Fibroblast of mammary gland (primary cell): ENCODE measurements around the gene PLVAP.

ENCODE experiments used
- DNase-seq: peaks from one replicate; pipeline ENCODE4 v3.0.0-alpha.2; 2010; ENCODE audit warnings: low read depth
- H3K4me3 ChIP-seq: 2 replicates; pipeline ENCODE4 v1.5.1; 2011; ENCODE audit warnings: low read depth, mild to moderate bottlenecking, low read length, moderate library complexity; ENCODE audit not compliant: control insufficient read depth
- TF ChIP-seq, protein P1 (sequence below): conservative IDR thresholded peaks from 2 replicates; pipeline ENCODE4 v1.5.1; 2011; ENCODE audit warnings: low read depth, low read length, inconsistent platforms; ENCODE audit not compliant: control insufficient read depth, insufficient read depth

Gene PLVAP

DNA sequence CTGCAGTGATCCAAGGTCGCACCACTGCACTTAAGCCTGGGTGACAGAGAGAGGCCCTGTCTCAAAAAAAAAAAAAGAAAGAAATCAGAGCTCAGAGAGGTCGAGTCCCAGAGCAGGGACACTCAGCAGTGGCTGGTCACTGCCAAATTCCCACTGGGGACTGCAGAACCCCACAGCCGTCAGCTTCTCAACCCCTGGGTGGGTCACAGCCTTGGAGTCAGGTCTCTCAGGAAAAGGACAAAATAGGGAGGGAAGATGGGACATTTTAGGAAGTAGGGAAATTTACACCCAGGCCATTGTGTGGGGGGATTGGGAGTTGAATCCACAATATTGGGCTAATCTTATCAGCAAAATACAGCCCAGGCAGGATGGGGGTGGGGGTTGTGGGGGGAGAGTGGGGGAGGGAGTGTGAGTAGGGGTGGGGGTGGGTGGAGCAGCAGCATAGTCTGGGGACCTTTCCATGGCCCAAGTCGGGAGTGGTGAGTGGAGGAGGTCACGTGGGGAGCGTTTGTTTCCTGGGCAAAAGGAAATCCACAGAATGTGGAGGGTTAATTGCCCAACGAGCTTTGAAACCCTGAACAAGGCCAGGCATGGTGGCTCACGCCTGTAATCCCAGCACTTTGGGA, 21.9 kb upstream of the PLVAP start:
- H3K4me3 ChIP-seq = no peak overlapping the region
- DNase-seq = no peak
- TF ChIP-seq, protein P1, sequence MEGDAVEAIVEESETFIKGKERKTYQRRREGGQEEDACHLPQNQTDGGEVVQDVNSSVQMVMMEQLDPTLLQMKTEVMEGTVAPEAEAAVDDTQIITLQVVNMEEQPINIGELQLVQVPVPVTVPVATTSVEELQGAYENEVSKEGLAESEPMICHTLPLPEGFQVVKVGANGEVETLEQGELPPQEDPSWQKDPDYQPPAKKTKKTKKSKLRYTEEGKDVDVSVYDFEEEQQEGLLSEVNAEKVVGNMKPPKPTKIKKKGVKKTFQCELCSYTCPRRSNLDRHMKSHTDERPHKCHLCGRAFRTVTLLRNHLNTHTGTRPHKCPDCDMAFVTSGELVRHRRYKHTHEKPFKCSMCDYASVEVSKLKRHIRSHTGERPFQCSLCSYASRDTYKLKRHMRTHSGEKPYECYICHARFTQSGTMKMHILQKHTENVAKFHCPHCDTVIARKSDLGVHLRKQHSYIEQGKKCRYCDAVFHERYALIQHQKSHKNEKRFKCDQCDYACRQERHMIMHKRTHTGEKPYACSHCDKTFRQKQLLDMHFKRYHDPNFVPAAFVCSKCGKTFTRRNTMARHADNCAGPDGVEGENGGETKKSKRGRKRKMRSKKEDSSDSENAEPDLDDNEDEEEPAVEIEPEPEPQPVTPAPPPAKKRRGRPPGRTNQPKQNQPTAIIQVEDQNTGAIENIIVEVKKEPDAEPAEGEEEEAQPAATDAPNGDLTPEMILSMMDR = no peak

DNA sequence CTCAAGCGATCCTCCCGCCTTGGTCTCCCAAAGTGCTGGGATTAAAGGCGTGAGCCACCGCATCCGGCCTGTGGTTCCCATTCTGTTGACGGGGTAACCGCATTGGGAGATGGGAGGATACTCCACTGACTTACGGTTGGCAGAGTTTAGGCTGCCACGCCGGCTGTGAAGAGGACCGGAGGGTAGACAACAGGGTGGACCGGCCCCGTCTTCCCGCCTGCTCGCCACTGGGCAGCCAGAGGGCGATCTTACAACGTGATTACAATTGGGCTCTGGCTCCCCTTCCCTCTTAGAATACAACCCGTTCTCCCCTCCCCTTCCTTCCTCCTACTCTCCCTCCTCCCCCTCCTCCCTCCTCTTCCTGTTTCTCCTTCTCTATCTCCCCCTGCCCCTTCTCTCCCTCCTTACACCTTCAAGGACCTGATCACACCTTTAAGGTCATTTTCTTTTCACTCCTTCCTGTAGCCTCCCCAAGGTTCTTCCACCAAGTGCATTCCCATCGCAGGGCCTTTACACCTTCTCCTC, 17.8 kb upstream of the PLVAP start:
- H3K4me3 ChIP-seq = no peak overlapping the region
- peak; percentile 33 for DNase-seq
- TF ChIP-seq, protein P1 = peak; percentile 29

DNA sequence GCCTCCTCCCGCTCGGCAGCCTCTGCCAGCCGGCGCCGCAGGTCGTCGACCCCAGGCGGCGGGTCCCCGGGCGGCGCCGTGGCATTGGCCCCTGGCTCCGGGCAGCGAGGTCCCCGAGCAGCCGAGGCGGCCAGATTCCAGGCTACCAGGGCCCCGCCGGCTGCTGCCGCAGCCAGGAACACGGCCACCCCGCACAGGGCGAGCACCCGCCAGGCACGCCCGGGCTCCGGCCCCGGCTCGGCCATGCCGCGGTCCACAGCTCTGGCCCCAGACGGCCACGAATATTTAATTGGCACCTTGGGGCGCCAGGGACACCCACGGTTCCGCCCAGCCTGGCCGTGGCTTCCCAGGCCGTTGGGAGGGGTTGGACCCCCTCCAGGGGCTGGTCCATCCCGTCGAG, 16.8 kb upstream of the PLVAP start, which contains the start of gene CCDC194:
Gene CCDC194, minus strand, starts transcription at position 283 of the 400 bp plus-strand sequence. Its CDS starts 38 bp downstream, at position 245.
- H3K4me3 ChIP-seq = no peak within 1 kb of the TSS
- TF ChIP-seq, protein P1 = no peak
- DNase-seq = no peak

DNA sequence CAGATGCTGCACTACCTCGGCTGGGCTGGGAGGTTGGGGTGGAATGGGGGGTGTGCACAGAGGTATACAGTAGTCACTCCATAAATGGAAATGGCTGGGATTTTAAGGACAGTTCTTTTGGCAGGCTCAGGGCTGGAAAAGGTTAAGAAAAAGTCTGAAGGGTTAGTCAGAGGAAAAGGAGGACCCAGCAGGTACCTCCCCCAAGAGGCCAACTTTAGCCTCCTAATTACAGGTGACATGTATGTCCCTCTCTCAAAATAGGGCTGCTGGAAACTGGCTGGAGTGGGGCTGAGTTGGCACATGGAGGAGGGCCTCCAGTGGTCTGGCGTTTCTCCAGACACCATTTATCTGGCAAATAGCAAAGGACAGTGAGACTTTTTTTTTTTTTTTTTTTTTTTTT, 15.9 kb upstream of the PLVAP start:
- TF ChIP-seq, protein P1 = no peak
- no peak for DNase-seq
- no peak overlapping the region for H3K4me3 ChIP-seq

DNA sequence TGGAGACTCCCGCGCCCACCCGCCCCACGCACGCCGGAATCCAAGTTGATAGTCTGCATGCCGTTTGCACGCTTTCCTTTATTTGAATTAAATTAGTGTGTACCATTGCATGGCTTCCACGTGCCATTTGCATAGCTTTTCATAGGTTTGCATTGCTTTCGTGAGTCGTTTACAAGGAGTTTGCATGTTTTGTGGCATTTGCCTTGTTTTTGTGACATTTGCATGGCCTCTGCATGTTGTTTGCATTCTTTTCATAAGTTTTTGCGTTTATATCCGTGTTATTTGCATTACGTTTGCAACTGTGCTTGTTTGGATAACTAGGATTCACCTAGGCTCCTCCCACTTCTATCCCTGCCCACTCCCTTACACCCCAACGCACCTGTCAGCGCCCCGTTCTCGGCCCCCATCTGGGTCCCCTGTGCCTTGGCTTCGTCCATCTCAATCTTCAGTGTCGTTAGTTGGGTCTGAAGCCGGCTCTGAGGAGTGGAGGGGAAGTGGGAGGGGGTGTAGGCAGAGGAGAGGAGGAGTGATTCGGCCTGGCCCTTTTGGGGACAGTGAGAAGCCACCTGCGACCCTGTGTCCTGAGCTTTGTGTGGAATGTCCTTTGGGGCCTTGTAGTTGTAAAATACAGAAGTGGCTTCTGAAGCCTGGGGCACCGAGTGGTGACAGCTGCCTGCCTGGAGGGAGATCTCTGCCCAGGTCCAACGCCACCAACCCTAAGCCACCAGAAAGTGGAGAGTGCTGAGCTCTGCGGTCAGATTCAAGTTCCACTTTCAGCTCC, 14.4 kb upstream of the PLVAP start:
- H3K4me3 ChIP-seq = peak overlapping the region; percentile 37
- DNase-seq = no peak
- TF ChIP-seq, protein P1 = no peak

DNA sequence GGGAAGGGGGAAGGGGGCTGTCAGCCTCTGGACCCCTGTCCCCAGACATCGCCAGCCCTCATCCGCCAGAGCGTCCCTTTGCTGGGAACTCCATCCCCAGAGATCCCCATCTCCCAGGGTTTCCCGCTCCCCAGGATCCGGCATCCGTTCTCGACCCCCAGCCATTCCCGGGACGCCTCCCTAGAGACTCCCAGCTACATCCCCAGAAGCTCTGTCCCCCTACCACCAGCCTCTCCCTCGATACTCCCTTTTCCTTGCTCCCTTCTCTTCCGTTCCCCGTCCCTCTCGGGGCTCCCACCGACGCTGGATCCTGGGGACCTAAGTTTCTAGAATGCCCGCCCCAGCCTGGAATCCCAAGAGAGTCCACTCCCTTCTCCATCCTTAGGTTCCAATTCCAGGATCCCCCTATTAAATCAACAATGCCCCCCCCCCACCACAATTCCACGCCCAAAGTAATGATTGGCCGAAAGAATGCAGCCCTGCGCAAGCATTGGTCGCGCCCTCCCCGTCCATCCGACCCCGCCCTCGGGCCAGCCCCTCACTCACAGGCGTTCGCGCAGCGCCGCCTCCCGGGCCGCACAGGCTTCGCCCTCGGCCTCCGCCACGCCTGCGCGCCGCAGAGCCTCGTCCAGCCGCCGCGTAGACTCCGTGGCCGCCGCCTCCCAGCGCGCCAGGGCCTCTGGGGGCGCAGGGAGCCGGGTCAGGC, 13.7 kb upstream of the PLVAP start:
- DNase-seq = peak; percentile 80
- H3K4me3 ChIP-seq = peak overlapping the region; percentile 51
- TF ChIP-seq, protein P1 = peak; percentile 35
